Fibroblast of skin of abdomen (primary cell): ENCODE data around the gene WNT8B. TPM values are rescaled to one million over a fixed set of nuclear protein-coding genes. Genes with fewer than 3 reads are reported as not detected.

Experiments used
- DNase-seq: peaks from one replicate; pipeline ENCODE4 v3.0.0-alpha.2; 2013
- polyA plus RNA-seq, 2 experiments: library from polyadenylated mRNA; unstranded; fragments of 120-200 nt; gene quantifications; one replicate each; pipeline ENCODE4 v1.2.1, GENCODE V29; 2013; ENCODE audit not compliant: insufficient read length in 2 of 2

The WNT8B gene, protein sequence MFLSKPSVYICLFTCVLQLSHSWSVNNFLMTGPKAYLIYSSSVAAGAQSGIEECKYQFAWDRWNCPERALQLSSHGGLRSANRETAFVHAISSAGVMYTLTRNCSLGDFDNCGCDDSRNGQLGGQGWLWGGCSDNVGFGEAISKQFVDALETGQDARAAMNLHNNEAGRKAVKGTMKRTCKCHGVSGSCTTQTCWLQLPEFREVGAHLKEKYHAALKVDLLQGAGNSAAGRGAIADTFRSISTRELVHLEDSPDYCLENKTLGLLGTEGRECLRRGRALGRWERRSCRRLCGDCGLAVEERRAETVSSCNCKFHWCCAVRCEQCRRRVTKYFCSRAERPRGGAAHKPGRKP
- not detected for polyA plus RNA-seq (2013, experiment 1 of 2; ENCODE audit: insufficient read length)
- polyA plus RNA-seq (2013, experiment 2 of 2; ENCODE audit: insufficient read length): not detected

DNA sequence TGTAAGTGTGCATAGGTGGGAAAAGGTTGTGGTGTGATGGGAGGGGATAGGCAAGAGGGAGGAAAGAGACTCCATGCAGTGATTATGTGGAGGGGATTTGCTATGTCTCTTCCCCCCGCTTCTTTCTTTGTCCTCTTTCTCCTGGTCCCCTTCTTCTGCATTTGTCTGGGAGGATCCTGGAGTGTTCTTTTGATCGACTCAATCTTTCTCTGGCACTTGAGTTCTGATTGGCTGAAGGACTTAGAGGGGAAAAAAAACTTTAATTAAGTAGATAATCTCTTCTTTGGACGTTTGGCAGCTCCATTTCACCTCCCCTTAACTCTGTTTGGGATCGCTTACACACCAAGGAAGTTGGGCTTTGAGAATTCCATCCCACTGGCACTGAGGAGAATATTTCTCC is at the start of gene WNT8B:
TSS of gene WNT8B (plus strand) at position 301 of the 400 bp plus-strand sequence. CDS start 160 bp downstream, outside the sequence.
- no peak for DNase-seq

DNA sequence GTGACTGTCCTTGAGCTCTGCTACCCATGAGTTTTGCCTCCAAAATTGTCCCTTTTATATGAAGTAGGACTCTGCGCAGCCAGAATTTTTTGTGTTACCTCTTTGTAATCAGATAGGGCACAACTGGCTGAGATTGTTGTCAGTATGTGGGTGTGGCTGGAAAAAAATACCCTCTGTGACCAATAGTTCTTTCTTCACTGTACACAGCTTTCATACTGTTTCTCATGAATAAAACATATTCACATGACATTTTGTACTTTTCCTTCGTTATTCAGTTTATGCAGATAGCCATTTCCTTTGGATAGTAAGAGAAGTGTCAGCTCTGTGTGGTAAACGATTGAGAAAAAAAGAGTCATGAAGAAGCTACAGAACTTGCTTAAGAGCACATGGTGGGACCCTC is 49.6 kb upstream of the WNT8B start:
- DNase-seq: no peak

DNA sequence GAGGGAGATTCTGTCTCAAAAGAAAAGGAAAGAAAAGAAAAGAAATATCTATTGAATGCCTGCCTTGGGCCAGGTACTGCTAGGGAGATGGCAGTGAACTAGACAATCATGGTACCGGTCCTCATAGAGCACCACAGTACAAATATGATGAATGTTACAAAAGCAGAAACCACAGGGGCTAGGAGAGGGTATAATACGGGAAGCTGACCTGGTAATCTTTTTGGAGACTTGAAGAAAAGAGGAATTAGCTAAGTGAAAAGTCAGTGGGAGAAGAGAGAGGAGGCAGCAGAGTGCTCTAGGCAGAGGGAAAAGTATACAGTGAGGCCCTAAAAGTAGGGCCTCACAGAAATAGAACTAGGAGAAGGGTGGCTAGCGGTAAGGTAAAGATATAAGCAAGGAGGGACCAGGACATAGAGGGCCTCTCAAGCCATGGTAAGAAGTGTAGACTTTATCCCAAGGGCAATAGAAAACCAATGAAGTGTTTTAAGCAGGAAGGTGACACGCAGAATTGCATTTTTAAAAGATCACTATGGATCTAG is 42.8 kb upstream of the WNT8B start:
- DNase-seq: no peak

DNA sequence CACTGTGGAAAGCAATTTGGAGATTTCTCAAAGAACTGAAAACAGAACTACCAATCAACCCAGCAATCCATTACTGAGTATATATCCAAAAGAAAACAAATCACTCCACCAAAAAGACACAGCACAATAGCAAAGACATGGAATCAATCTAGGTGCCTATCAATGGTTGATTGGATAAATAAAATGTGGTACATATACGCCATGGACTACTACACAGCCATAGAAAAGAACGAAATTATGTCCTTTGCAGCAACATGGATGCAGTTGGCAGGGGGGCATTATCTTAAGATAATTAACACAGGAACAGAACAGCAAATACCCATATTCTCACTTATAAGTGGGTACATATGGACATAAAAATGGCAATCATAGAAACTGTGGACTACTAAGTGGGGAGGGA is 35.4 kb upstream of the WNT8B start:
- no peak for DNase-seq

DNA sequence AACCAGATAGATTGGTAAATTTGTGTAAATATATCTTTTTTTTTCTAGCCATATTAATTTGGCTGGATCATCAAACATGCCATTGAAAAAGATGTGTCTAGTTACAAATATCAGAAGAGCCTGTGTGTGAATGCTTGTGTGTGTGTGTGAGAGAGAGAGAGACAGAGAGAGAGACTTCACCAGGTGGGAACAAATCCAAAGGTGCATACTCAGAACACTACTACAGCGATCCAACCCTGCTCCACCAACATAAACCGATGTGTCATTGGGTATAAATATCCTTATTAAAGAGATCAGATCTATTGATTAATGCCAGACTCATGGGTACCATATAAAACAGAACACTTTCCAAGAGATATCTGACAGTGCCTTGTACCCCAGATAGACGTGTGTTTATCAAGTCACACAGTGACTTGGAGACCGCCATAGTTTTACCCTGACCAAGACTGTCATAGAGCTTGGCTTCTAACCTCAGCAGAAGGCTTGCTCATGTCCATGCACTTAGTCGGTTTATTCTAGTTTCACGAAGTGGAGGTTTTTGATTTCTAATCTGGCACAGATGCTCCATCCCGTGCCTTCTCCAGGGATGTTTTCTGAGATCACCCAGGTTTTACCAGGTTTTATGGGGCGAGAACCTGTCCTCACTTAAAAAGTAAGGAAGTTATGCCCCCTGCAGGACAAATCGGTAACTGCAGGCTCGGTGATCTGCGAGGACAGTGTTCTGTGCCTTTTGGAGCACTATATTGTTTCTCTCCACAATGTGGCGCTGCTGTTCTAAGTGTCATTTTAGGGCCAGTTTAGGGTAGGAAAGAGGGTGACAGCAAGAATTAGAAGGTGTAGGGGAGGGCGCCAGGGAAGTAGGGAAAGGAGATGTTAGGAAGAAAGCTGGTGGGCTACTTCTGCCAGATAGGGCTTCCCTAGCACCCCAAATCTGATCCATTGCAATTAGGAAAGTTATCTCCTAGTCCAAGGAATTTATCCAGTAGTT is 29.3 kb upstream of the WNT8B start:
- DNase-seq: peak; percentile 88

DNA sequence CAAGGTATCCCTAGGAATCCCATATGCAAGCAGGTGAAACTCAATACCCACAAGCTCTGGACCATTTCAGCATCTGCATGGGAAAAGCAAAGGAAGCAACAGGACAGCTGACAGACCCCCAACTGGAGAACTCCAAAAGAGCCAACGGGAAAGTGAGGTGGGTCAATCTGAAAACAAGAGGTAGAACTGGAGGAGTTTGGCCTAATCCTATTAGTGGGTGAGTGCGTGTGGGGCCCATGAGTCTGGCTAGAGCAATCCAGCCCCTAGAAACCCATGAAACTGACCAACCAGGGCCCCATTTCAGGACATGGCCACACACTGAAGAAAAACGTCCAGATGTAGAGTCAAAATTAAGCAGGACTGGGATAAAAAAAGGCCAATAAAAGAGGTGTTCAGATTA is 26.6 kb upstream of the WNT8B start:
- DNase-seq: no peak

DNA sequence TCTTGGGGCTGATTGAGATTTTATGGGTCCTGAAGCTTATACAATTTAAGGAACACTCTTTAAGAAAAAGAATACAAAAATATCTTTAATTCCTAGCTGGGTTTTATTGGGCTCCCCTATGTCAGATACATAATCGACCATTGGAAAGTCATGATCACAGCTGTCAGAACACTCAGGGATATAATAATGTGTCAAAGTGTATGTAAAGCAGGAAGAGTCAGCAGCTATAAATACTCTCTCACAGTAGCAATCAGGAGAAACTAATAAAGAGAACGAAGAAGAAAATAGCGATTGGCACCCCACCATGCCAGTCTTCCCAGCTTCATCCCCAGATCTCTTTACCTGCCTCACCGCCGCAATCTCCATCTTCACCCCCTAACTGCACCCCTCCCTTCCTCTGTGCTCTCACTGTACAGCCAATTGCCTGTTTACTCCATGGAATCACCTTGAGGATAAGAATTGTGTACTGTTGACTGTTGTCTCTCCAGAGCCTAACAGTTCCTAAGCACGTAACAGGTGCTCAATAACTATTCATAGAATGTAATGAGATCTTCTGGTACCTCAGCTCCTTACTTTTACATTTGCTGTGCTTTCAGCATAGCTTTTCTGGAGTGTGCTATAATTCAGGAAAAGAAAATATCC is 24.0 kb upstream of the WNT8B start:
- DNase-seq: no peak

DNA sequence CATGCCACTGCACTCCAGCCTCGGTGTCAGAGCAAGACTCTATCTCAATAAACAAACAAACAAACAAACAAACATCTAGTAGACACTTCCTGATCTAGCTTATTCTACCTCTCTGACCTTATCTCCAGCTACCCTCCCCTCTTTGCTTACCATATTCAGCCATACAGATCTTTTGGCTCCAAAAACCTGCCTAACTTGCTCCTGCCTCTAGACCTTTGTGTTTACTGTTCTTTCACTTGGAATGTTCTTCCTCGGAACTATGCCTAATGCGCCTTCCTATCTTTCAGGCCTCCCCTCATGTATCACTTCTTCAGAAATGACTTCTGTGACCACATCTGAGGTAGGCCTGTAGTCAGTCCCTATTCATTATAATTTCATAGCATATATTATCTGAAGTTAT is 20.3 kb upstream of the WNT8B start:
- no peak for DNase-seq

DNA sequence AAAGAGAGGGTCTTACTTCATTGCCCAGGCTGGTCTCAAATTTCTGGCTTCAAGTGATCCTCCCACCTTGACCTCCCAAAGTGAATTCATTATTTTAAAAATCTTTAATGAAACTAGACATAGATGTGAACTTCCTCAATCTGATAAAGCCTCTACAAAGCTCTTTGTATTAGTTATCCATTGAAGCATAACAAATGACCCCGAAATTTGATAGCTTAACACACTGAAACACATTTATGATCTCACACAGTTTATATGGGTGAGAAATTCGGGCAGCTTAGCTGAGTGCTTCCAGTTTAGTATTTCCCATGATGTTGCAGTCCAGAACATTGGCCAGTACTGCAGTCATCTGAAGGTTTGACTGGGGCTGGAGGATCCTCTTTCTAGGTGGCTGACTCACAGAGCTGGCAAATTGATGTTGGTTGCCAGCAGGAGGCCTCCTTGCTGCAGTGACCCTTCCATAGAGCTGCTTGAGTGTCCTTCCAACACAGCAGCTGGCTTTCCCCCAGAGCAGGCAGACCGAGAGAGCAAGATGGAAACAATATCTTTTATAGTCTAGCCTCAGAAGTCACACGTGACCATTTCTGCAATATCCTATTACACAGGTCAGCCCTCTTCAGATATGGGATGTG is 16.6 kb upstream of the WNT8B start:
- DNase-seq: no peak

DNA sequence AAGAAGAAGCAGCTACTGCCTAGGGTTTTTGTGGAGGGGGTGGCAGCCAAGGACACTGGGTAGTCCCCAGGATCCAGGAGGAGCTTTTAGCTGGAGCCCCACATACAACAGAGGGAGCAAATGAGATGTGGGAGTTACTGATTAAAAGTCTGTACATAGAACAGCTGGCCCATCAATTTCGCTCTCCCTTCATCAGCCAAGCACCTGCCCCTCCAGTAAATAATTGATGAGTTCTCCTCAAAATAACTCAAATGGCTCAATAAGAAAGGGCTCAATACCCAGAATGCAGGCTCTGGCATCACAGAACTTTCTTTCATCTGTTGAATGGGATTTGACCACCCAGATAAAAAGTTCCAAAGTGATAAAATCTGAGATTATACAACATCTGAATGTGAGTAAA is 15.1 kb upstream of the WNT8B start:
- no peak for DNase-seq

DNA sequence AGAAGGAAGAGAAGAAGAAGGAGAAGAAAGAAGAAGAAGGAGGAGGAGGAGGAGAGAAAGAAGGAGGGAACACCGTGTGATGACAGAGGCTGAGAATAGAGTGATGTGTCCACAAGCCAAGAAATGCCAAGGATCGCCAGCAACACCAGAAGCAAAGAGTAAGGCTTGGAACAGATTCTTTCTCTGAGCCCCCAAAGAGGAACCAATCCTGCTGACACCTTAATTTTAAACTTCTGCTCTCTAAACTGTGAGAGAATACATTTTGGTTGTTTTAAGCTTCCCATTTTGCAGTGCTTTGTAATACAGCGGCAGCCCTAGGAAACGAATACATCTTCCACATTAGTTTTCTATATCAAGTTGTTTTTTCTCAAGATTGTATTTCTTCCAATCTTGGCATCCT is 13.9 kb upstream of the WNT8B start:
- DNase-seq: no peak

DNA sequence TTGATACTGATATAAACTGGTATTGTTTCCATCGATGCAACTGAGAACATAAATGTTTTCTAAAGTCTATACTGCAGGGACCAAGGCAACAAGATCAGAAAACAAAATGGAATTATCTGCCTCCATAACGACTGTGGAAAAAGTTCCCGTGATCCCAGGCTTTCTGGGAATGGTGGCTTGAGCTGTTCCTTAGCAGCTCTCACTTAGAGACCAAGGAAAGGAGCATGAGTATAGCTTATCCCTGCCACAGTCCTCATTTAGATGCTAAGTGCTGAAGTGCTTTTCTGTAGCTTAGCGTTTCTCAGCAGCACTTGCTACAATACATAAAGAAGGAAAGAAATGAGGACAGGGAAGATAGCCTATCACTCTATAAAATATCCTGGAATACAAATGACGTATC is 5.5 kb downstream of the WNT8B start:
- no peak for DNase-seq

DNA sequence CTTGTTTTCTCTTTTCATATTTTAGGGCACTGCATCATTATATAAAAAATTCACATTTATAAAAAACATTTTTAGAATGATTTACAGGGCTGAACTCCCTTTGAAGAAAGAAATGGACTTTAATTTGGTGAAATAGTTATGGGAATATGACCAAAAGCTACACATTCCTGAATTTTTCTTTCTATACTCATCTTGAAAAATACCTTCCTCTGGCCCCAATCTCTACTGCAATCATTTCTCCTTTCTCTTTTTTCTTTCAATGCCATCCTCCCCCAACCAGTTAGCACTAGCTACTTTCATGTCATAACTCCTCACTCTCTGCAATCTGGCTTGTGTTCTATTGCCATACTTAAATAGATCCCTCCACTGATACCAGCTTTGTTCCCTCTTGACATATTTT is 6.2 kb downstream of the WNT8B start:
- peak; percentile 40 for DNase-seq

DNA sequence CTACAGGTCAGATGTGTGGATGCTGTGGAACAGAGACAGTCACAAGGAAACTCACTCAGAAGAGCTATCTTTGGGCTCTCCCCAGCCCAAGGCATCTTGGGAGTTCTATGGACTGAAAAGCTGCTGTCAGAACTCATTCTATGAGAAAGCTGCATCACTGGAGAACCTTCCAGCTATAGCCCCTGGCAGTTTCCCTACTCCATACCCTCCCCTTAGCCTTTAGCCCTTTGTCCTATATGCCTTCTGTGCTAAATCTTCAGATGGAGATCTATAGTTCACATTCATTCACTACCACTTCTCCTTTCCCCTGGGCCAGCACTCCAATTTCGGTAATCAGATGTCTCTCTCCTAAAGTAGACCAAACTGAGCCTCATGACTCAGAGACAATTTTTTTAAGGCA is 6.9 kb downstream of the WNT8B start:
- DNase-seq: no peak

DNA sequence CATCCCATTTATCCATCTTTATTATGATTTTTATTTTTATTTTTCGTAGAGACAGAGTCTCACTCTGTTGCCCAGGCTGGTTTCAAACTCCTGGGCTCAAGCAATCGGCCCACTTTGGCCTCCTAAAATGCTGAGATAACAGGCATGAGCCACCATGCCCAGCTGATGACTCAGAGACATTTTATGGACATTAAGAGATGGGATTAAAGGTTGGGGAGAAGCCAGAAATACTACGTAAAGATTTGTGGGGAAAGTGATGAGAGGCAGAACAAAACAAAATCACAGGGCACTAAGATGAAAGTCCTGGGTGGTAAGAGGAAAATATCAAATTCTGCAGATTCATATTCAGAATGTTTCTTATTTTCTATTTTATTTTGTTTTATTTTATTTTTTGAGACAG is 7.6 kb downstream of the WNT8B start:
- DNase-seq: peak; percentile 44

DNA sequence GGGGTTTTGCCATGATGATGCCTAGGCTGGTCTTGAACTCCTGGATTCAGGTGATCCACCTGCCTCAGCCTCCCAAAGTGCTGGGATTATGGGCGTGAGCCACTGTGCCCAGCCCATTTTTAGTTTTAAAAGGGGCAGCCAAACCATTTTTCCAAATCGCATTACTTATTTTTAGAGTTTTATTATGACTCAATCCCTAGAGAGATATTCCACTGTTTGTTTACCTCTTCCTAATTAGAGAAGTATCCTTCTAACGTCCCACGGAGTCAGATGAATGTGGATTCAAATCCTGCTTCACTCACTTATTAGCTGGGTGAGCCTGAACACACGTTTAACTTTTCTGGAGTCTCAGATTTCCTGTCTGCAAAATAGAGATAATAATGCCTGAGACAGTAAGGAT is 15.2 kb downstream of the WNT8B start:
- DNase-seq: no peak

DNA sequence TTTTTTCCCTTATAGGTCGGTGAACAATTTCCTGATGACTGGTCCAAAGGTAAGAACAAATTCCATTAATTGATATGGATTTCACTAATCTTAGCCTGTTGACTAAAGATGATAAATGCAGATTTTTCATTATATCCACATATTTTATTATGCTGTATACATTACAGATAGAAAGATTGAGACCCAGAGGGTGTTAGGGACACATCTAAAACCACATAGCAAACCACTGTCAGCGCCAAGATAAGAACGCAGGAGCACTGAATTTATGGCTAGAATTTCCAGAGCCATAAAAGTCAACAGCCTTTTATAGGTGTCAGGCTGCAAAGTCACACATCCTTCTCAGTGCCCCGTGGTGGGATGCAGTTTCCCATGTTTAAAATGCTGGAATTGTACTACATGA is 16.2 kb downstream of the WNT8B start:
- no peak for DNase-seq

DNA sequence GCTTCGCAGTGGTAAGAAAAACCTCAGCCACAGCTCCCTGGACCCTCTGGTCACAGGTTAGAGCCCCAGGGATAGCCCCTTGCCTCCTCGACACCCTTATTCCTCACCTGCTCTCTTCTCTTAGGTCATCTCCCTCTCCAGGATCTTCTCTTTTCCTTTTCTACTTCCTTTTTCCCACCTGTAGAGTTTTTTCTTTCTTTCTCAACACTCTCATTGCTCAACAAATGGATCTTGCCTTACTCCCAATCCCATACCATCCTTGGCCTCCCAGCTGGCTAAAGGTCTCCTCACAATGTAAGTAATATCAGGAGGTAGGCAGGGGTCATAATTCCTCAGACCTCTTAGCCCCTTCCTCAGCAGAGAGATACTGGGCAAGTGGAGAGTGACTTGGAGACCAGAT is 17.2 kb downstream of the WNT8B start:
- no peak for DNase-seq

DNA sequence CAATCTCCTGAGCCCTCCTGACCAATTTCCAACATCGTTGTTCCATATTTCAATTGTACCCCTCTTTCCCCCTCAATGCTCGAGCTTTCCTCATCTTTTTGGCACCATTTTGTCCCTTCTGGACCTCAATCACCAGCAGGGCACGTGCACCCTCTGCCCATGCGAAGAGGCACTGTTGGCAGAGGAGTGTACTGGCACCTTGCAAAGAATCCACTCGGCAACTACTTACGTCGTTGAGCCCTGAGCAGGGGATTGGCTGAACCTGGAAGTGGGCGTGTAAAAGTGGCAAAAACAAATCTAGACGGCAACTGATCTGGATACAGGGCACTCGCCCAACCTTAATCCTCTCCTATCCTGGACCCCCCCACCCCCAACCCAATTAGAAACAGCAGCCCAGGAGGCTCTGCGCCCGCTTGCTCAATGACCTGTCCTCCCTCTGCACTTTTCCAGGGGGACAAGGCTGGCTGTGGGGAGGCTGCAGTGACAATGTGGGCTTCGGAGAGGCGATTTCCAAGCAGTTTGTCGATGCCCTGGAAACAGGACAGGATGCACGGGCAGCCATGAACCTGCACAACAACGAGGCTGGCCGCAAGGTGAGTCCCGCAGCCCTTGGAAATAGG is 18.8 kb downstream of the WNT8B start:
- peak; percentile 75 for DNase-seq

DNA sequence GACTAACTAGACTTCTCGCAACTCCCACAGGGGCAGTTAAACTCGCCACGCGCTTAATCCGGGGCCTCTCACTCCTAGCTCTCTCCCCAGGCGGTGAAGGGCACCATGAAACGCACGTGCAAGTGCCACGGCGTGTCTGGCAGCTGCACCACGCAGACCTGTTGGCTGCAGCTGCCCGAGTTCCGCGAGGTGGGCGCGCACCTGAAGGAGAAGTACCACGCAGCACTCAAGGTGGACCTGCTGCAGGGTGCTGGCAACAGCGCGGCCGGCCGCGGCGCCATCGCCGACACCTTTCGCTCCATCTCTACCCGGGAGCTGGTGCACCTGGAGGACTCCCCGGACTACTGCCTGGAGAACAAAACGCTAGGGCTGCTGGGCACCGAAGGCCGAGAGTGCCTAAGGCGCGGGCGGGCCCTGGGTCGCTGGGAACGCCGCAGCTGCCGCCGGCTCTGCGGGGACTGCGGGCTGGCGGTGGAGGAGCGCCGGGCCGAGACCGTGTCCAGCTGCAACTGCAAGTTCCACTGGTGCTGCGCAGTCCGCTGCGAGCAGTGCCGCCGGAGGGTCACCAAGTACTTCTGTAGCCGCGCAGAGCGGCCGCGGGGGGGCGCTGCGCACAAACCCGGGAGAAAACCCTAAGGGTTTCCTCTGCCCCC is 19.5 kb downstream of the WNT8B start:
- peak; percentile 57 for DNase-seq

DNA sequence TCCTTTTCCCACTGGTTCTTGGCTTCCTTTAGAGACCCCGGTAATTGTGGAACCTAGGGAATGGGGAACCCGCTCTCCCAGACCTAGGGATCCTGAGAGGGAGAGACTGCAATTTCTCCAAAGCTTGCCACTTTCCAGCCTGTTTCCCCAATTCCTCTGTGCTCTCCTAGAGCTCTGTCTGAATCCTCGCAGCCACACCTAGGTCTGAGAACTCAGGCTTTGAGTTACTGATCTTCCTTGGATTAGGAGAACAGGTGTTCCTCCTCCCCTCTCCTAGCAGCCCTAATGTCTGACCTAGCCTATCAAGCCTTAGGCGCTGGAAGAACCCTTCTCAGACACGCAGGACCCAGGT is 20.0 kb downstream of the WNT8B start:
- no peak for DNase-seq
